GM18498 (cell line): ENCODE measurements around the gene ITGA1.

Experiments used
- ATAC-seq: cut with Tn5 transposase; IDR thresholded peaks from one replicate; pipeline ENCODE4 v1.9.1; 2021; ENCODE audit warnings: mild to moderate bottlenecking, moderate library complexity; ENCODE audit not compliant: unreplicated experiment

Gene ITGA1

DNA sequence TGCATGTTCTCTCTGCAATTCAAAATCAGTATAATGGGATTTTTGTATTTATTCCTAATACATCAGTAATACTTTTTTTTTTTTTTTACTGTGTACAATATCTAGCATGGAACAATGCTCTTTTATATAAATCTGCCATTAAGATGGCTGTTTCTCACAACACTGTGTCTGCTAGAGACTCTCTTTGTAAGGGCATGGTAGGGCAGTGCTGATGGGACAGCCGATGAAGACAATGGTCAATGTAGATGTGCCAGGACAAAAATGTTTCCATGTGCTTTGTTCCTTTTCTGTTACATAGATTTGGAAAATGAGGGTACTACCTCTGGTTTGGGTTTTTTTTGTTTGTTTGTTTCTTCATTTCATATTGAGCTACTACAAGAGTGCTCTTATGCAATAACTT lies 106.1 kb downstream of the ITGA1 start:
- ATAC-seq, result no peak

DNA sequence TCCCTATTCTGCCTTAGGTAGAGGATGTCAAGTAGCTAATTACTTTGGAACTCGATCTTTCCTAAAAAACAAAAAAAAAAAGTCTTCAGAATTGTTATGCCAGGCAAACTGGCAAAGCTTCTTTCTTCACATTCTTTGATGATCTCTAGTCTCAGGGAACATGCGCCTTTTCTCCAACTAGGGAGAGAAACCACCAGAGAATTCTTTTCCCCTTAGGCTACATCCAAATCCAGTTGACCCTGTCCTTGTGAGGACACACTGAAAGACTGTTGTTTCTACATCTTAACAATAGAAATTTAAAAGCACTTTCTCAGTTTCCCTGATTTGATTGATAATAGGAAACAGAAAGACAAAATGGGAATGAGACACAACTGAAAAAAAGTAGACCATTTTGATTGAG lies 106.7 kb downstream of the ITGA1 start:
- no peak for ATAC-seq

DNA sequence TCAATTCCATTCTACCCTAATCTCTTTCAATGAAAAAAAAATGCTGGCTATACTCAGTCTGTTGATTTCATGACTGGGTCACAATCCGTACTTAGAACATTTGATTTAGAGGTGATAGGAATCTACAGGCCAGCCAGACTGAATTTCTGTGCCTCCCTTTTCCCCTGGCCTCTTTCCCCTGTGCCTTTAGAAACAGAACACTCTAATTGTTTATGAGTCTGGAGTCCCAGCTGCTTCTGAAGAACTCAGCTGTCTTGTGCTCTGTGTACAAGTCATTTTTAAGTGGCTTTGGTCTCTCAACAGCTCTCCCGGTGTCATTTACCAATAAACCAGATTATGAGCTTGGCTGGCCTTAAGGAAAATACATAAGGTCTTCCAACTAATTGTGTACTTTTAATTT lies 107.4 kb downstream of the ITGA1 start:
- ATAC-seq, result no peak

DNA sequence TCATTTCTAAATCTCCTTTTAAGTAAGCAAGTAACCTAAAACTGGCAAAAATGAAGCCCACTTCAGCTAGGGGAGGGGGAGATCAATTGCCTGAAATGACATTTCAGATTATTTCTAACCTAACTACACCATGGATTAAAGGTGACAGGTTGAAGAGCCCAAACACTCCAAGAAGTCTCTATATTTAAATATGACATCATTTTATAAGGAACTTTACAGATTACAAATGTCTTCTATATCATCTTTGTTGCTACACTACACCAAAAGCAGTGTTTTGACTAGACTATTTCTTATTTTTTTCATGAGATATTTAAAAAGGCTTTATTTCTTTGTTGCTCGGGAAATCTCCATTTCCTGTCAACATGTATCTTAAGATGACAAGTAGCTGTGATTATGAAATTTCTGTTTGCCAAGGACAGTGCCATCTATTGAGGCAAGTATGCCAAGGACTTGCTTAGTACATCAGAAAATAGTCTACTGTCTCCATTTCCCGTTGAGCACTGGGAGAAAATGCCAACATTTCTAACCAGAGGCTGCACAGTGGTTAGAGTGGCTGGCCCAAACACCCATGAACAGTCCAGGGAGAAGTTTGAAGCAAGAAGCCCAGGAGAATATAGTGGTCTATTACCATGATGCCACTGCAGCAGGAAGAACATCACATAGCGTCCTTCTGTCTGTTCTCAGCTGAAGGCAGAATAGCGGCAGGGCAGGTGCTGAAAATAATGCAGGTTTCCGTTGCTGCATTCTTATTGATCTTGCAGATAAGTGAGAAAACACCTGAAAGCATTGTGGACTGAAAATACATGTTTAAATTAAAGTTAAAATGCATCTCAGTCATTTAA lies 108.1 kb downstream of the ITGA1 start:
- no peak for ATAC-seq

DNA sequence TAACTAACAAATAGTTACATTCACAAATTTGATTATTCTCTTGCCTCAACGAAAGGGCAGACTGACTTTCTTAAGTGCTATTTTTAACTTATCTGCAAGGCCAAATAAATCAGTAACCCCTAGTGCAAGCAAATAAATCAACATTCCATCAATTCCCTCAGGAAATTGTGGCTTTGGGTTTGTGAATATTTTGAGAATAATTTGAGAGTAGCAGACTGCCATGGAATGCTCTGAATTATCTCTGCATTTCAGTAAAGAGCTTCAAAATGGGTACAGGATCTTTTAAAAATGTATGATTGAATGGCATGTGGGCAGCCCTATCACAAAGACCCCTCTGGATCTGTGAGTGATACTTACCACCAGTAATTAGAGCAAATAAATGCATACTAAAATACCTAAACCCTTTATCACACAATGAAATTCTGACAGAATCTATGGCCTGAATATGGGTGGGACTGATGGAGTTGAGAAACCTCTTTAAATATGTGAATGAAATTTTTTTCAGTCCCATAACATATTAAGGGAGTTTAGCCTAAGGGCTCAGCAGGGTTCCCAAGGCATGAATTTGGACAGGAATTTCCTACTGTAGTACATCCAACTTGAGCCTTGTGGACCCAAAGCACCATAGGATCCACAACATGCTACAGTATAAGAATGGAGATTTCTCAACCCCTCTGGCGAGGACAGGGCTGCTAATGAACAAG lies 109.0 kb downstream of the ITGA1 start:
- no peak for ATAC-seq

DNA sequence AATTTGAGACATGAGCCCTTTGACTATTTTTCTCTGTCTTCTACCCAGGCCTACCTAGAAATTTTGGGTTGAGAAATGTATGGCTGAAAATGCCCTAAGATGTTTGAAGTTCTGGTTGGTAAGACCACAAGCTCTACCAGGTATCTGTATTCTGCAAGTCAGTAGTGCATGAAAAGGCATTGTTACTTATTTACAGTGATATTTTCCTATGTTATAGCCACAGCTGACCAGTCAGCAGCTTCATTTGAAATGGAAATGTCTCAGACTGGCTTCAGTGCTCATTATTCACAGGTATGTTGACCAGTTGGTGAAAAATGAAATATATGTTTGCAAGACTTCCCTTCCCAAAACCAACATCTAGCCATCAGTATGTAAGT lies 109.5 kb downstream of the ITGA1 start:
- ATAC-seq, result no peak

DNA sequence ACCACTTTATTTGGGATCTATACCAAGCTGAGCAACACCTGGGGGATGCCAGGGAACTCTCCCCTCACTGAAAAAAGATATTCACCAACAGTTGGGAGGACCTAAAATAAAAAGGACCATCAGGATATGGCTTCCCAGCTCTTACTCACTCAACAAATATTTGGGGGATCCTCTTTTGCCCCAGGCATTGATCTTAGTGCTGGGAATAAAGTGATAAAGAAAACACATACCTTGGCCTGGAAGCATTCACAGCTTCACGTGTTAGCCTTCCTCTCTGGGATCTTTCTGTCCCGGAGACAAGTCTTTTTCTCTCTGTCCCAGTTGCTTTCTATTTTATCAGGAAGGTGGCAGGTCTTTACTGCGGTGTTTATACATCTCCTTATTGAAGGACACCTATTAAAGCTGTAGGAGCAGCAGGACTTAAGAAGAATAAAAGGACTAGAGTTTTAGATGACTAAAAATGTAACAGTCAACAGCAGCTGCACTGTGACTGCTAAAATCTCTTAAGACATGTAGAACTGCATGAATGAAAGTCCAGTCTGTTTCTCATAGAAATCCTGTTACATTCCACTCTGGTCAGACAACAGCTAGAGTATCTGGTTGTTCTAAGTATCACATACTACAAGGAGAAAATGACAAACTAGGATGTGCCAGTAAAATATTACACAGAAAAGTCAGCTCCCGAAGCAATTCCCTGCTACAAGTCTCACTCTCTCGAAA lies 111.4 kb downstream of the ITGA1 start:
- no peak for ATAC-seq

DNA sequence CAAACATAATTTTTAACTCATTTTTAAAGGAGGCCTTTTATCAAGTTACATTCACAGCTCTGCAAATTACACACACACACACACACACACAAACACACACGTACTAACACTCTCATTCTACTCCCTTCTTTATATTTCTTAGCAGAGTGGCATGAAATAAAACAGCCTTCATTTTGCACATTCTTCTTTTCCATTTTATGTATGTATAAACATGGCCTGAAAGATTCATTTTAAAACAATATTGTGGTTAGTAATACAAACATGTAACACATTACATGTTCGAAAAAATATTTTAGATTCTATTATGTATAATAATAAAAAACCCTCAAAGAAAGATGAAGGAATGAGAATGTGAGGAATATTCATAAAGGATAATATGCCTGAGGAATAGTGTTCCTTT lies 115.4 kb downstream of the ITGA1 start:
- no peak for ATAC-seq

DNA sequence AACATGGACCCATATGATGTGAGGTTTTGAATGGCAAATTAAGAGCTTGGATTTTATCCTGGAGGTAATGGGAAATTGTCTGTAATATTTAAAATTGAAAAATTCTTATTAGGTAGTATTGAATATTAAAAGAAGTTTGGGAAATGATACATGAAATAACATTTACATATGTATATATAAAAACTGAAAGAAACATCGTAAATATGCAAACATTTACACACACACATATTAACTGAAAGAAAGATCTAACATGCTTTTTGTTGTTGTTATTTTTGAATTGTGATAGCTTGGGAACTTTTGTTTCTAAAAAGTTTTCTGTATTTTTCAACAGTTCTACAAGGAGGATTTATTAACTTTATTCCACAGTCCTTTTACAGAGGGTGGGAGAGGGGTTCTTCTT lies 118.6 kb downstream of the ITGA1 start:
- ATAC-seq, result no peak

DNA sequence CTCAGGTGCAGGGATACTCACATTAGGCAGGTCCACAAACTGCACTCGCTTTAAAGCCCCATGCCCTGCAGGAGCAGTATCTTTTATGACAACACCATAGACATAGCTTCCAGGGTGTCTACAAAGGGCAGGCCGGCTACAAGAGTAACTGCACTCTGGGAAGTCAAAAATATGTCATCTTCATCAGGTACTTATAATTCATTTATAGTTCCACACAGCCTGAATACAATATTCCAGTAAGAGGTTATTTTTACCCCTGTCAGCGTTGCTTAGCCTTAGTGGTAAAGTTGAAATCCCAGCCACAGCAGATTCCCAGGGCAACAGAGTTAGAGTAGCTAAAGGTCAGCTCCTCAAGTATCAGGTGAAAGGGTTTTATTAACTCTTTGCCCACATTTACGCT lies 119.1 kb downstream of the ITGA1 start:
- no peak for ATAC-seq

DNA sequence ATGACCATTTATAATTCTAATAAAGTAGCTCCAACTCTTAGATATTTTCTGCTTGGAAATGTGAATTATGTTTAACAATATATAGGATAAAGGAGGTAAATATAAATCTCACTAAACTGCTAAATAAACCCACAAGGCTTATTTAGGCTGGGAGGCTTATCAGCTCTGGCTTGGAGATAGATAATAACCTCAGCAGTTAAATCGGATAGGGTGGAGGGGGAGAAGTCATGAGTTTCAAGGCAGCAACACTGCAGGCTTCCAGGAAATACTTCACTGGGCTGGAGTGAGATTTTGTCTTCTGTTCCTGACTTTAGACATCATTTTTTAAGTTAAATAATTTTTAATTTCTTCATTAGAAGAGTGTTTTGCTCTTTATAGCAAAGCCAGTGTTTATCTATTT lies 121.5 kb downstream of the ITGA1 start:
- no peak for ATAC-seq

DNA sequence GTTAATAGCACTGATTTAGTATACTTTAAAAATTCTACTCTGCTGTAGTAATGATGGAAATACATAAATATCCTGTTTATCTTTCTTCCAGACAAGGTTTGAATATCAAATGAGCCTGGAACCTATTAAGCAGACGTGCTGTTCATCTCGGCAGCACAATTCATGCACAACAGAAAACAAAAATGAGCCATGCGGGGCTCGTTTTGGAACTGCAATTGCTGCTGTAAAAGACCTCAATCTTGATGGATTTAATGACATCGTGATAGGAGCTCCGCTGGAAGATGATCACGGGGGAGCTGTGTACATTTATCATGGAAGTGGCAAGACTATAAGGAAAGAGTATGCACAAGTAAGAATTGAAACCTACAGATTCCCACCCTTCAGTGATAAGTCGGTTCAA lies 122.4 kb downstream of the ITGA1 start:
- no peak for ATAC-seq

DNA sequence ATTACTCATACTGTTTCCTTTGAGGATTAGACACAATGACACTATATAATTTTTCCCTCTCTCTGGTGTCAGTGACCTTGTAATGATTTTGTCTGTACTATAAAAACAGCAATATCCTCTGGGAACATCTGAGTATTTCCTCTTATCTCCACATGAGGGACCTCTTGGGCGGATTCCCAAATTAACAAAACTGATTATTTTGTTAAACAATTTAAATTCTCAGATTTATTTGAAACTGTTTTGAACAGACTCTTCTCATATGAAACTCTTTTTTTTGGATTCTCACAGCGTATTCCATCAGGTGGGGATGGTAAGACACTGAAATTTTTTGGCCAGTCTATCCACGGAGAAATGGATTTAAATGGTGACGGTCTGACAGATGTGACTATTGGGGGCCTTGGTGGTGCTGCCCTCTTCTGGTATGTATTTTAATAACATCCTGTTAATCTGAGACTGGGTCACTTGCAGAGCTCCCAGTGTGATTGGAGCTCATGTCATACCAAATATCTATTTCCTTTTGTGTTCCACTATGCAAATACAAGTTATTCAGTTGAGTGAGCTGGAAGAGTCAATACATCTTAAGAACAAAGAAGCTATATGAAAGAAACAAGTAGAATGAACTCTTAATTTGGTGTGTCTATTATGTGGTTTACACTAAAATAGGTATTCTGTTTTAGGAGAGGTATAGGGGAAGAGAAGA lies 127.6 kb downstream of the ITGA1 start:
- ATAC-seq, result peak; percentile 97

DNA sequence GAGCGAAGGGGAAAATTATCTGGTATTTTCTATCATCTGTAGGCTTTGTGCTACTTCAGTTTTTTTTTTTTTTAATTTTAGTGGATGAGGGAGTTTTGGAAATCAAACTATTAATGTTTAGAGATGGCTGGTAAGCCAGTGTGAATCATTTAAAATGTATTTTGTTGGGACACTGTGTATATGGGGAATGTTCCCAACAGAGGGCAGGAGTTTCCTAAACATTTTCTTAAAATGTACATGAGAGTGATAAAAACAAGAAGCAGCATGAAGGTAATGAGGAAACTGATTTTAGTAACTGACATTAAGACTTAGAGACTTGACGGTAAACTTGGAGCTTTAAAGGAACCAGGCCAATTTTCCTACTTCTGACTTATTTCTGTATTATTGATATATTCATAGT lies 133.2 kb downstream of the ITGA1 start:
- ATAC-seq, result no peak

DNA sequence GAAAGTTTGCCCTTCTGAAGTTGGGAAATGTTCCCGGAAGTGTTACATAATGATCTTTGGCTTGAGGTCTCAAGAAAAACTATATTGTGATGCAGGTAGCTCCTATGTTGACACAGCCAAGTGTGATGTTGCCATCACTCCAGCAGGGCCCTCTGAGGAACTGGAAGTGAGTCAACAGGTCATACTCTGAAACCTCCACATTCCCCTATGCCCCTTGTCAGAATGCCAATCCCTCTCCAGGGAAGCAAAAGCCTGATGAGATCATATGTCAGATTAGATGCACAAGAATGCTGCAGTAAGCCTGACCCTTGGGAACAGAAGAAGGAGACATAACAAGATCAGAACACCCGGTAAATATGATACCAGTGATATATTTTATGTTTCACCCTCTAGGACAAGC lies 134.7 kb downstream of the ITGA1 start:
- ATAC-seq, result no peak

DNA sequence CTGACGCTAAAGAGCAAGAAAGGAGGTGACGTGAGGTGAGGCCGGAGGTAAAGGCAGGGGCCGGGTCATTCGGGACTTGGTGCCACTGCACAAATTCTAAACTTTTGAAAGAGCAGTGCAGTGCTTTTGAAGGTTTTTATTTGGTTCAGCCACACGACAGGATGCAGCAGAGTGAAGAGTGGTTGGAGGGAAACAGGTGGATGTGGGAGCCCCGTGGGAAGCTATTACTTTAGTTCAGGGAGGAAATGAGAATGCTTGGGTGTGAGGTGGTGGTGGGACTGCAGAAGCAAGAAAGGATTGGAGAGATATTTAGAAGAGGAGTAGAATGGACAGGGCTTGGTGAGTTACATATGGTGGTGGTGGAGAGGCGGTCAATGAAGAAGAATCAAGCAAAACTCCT lies 136.7 kb downstream of the ITGA1 start:
- no peak for ATAC-seq

DNA sequence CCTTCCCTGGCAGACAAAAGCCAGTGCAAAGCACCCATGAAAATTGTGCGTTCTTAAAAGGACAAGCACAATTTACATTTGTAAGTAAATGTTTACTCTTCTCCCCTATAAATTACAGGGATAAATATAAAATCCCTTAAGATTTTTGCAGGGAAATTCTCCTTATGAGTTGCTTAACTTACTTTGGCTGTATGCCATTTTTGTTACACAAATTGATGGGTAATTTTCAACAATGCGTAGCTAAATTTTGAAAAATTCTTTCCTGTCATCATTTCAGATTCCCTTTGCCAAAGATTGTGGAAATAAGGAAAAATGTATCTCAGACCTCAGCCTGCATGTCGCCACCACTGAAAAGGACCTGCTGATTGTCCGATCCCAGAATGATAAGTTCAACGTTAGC lies 137.3 kb downstream of the ITGA1 start:
- ATAC-seq, result no peak

DNA sequence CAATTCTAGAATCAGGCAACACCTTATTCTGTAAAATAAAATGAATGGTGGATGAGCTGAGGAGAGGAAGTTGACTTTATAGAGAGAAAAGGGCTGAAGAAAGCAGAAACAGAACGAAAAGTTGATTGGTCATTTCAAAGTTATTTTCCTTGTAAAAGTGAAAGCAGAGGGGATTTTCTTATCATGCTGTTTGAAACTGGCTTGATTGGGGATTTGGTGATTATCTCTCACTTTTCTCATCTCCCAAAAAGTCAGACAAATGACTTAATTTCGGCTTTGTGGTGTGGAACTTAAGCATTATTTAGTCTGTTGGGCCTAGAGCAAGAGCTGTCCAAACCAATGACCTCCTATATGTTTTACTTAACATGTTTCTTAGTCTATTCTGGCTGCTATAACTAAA lies 141.0 kb downstream of the ITGA1 start:
- ATAC-seq, result no peak

DNA sequence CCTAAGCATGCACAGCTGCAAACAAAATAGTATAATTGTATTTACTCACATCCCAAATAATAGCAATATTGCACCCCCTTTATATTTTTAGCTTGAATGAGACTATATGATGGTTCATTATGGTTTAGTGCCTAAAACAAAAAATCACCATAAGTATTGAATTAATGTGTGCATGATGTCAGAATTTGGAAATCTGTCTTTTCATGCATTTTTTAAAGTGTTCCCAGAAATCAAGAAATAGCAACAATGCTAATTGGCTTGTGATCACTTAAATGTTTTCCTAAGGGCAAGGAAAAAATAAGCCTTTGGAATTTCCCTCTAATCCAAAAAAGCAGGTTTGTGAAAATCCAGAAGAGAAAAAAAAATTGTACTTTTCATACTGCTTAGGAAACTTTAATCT lies 150.5 kb downstream of the ITGA1 start:
- no peak for ATAC-seq

DNA sequence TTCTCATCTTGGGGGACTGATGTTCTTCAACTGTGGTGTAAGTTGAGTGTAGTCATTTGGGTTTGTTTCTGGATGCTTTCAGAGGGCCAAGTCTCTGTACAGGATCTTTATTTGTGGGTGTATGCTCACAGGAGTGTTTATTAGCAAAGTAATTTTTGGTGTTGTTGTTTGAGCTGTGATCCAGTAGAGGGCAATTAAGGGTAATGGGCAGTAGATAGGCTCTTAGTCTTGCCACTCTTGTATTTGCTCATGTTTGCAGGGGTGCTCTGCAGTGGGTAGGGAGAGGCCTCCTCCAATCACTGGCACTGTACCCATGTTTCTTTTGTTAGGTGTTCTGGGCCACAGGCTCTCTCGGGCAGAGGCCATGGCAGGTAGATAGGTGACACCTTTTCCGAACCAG lies 155.6 kb downstream of the ITGA1 start:
- peak; percentile 57 for ATAC-seq

DNA sequence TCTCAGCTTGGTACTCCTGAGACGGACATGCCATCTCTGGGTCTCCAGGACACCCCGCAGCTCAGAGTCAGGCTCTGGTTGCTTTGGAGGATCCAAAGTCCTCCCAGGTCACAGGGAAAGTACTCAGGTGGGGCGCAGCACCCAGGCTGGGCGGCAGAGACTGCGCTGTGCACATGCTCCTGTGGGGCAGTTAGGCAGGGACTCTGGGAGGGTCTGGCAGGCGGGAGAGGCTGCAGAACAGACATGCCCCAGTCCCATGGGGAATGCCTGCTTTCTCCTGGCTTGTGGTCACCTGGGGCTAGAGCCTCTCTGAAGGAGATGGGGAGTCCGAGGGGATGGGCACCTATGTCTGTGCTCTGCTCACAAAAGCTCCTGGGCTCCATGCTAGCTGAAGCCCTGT lies 156.1 kb downstream of the ITGA1 start:
- no peak for ATAC-seq
